ENCODE results near the gene ESR1.
"Not testable (repeated sequence)": the region's sequence is repeated elsewhere in the genome, so short reads cannot be mapped to it uniquely, and the experiment has no call there.

The ESR1 gene

DNA sequence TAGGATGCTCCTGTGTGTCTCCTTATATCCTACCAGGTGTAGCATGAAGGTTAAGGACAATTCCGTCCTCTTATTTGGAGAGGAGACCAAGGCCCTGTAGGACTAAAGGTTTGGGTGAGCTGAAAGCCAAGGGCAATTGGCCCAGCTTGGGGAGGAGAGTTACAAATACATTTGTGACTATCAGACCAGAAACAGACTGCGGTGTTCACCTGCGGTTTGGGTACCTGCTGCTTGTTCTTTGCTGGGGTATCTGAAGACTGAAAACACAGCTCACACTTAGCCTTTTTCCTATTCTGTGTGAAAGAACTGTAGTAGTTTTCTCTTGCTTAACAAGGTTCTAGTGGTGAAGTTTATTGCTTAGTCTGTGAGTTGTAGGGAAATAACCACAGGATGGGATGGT lies 55.0 kb downstream of the ESR1 start:
- in situ Hi-C loops (cut with HindIII; ENCODE audit: low sequenced_read_pairs): no loop called here
- TF ChIP-seq CTCF (IDR thresholded peaks at IDR 0.05; ENCODE audit: low read depth, low read length): no peak
- H3K4me3 ChIP-seq (ENCODE audit: low read depth, low read length): no peak overlapping the region
- no peak for DNase-seq (ENCODE audit: low read depth, low spot score)

- in situ Hi-C loops (cut with HindIII; ENCODE audit: low sequenced_read_pairs); DNase-seq (ENCODE audit: low read depth, low spot score); H3K4me3 ChIP-seq (ENCODE audit: low read depth, low read length): not testable (repeated sequence)
These were observed 59.9 kb downstream of the ESR1 start for GRCh38 chr6:151867361-151867869.

GRCh38 chr6:151869345-151869744 lies 61.9 kb downstream of the ESR1 start:
- DNase-seq (ENCODE audit: low read depth, low spot score): no peak
- in situ Hi-C loops (cut with HindIII; ENCODE audit: low sequenced_read_pairs): no loop called here
- no peak overlapping the region for H3K4me3 ChIP-seq (ENCODE audit: low read depth, low read length)
- no peak for TF ChIP-seq CTCF (IDR thresholded peaks at IDR 0.05; ENCODE audit: low read depth, low read length)

DNA sequence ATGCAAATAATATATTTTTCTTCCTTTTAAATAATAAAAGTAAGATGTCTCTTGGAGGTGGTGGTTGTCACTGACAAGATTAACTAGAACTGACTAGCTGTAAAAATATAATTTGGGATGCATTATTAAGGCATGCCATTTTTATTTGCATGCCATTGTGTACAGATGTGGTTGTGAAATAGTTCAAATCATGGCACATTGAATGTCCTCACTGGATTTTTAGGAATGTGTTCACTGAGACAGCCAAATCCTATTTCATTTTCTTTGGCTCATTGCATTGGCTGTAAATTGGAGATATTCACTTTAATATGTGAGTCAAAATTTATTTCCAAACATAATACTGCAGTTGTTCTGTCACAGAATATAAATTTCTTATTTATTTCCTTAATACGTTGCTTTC lies 62.3 kb downstream of the ESR1 start:
- in situ Hi-C loops (cut with HindIII; ENCODE audit: low sequenced_read_pairs): no loop called here
- no peak for DNase-seq (ENCODE audit: low read depth, low spot score)
- no peak overlapping the region for H3K4me3 ChIP-seq (ENCODE audit: low read depth, low read length)
- no peak for TF ChIP-seq CTCF (IDR thresholded peaks at IDR 0.05; ENCODE audit: low read depth, low read length)

GRCh38 chr6:151870375-151870774 lies 62.9 kb downstream of the ESR1 start:
- TF ChIP-seq CTCF (IDR thresholded peaks at IDR 0.05; ENCODE audit: low read depth, low read length): no peak
- in situ Hi-C loops (cut with HindIII; ENCODE audit: low sequenced_read_pairs): no loop called here
- DNase-seq (ENCODE audit: low read depth, low spot score): no peak
- H3K4me3 ChIP-seq (ENCODE audit: low read depth, low read length): no peak overlapping the region

DNA sequence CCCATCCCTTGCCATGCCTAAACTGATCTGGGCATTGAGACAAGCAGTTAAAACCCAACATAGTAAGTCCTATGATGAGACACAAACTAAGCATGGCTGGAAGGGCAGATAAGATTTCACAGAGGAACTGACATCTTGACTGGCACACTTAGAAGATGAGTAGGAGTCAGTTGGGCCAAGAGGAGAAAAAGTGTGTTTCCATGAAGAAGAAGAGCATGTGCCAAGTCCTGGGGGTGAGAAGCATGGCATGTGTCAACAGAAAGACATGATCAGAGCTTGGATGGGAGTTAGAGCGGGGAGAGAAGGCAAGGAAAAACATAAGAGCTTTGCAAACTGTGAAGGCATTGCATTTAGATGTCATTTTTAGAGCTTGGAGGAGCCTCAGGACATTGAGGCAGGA lies 68.0 kb downstream of the ESR1 start:
- no peak overlapping the region for H3K4me3 ChIP-seq (ENCODE audit: low read depth, low read length)
- DNase-seq (ENCODE audit: low read depth, low spot score): no peak
- TF ChIP-seq CTCF (IDR thresholded peaks at IDR 0.05; ENCODE audit: low read depth, low read length): no peak
- in situ Hi-C loops (cut with HindIII; ENCODE audit: low sequenced_read_pairs): no loop called here

- DNase-seq (ENCODE audit: low read depth, low spot score): no peak
- no peak for TF ChIP-seq CTCF (IDR thresholded peaks at IDR 0.05; ENCODE audit: low read depth, low read length)
- no peak overlapping the region for H3K4me3 ChIP-seq (ENCODE audit: low read depth, low read length)
- in situ Hi-C loops (cut with HindIII; ENCODE audit: low sequenced_read_pairs): no loop called here
These were observed 68.6 kb downstream of the ESR1 start for GRCh38 chr6:151876122-151876521.

All from astrocyte of the spinal cord (primary cell).